WTC11 (cell line): Measurements from ENCODE around the gene EYA2.

ENCODE experiments used
- CTCF ChIP-seq: fragments of 200-600 bp; IDR thresholded peaks from 2 replicates; pipeline ENCODE4 v1.8.0; 2022; ENCODE audit warnings: antibody characterized with exemption
- IRF2 ChIP-seq: sonication (generic); formaldehyde crosslinking; IDR thresholded peaks from 2 replicates; pipeline ENCODE4 v1.8.0; 2022; ENCODE audit warnings: low read depth, missing genetic modification reagents, borderline replicate concordance
- NR1H2 ChIP-seq: sonication (generic); formaldehyde crosslinking; IDR thresholded peaks from 2 replicates; pipeline ENCODE4 v1.9.0; 2021; ENCODE audit warnings: mild to moderate bottlenecking, moderate library complexity, missing genetic modification reagents
- PREB ChIP-seq: sonication (generic); formaldehyde crosslinking; IDR thresholded peaks from 2 replicates; pipeline ENCODE4 v1.8.1; 2022; ENCODE audit warnings: mild to moderate bottlenecking, missing genetic modification reagents, moderate library complexity, borderline replicate concordance
- TF ChIP-seq, protein P1 (sequence below): sonication (generic); formaldehyde crosslinking; IDR thresholded peaks from 2 replicates; pipeline ENCODE4 v1.8.0; 2022; ENCODE audit warnings: mild to moderate bottlenecking, missing genetic modification reagents
- TF ChIP-seq, protein P2 (sequence below): sonication (generic); formaldehyde crosslinking; IDR thresholded peaks from 2 replicates; pipeline ENCODE4 v1.8.1; 2023; ENCODE audit warnings: mild to moderate bottlenecking, missing genetic modification reagents, moderate library complexity

- no peak for TF ChIP-seq CTCF
- TF ChIP-seq NR1H2 (CRISPR knock-in tag): no peak
- TF ChIP-seq, protein P1, sequence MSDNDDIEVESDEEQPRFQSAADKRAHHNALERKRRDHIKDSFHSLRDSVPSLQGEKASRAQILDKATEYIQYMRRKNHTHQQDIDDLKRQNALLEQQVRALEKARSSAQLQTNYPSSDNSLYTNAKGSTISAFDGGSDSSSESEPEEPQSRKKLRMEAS (CRISPR knock-in tag): no peak
- no peak for TF ChIP-seq PREB (CRISPR knock-in tag)
- TF ChIP-seq, protein P2, sequence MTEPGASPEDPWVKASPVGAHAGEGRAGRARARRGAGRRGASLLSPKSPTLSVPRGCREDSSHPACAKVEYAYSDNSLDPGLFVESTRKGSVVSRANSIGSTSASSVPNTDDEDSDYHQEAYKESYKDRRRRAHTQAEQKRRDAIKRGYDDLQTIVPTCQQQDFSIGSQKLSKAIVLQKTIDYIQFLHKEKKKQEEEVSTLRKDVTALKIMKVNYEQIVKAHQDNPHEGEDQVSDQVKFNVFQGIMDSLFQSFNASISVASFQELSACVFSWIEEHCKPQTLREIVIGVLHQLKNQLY (CRISPR knock-in tag): no peak
- no peak for TF ChIP-seq IRF2 (CRISPR knock-in tag)
Observed at GRCh38 chr20:47137231-47137870, 242.7 kb downstream of the EYA2 start.
